HEK293 (cell line): Measurements from ENCODE around the gene RASL10A.

Experiments
- MYNN ChIP-seq: fragments of 450-650 bp; formaldehyde crosslinking; IDR thresholded peaks from 2 replicates; pipeline ENCODE4 v1.5.1; 2016; ENCODE audit warnings: missing biosample characterization, missing genetic modification characterization, borderline replicate concordance
- MZF1 ChIP-seq: fragments of 450-650 bp; formaldehyde crosslinking; IDR thresholded peaks from 2 replicates; pipeline ENCODE4 v1.5.1; 2017; ENCODE audit warnings: missing biosample characterization, missing genetic modification characterization, borderline replicate concordance
- ZIC2 ChIP-seq: fragments of 450-650 bp; formaldehyde crosslinking; IDR thresholded peaks from 2 replicates; pipeline ENCODE4 v1.5.1; 2016; ENCODE audit warnings: missing biosample characterization, missing genetic modification characterization
- ZNF140 ChIP-seq: fragments of 450-650 bp; formaldehyde crosslinking; IDR thresholded peaks from 2 replicates; pipeline ENCODE4 v1.5.1; 2016; ENCODE audit warnings: missing biosample characterization, missing genetic modification characterization
- ZNF274 ChIP-seq, 2 experiments: fragments of 200-500 bp in 1 of 2; fragments of 450-650 bp in 1 of 2; sonication (Bioruptor generic) in 1 of 2; formaldehyde crosslinking in 1 of 2; IDR thresholded peaks; 2 replicates each; pipeline versions ENCODE4 v1.5.1 to v1.6.1; 2014 to 2016; ENCODE audit warnings: borderline replicate concordance in 1 of 2, inconsistent platforms in 1 of 2, low read length in 1 of 2, missing biosample characterization in 1 of 2, missing genetic modification characterization in 1 of 2
- ZNF629 ChIP-seq: fragments of 450-650 bp; formaldehyde crosslinking; IDR thresholded peaks from 2 replicates; pipeline ENCODE4 v1.5.1; 2017; ENCODE audit warnings: missing biosample characterization, missing genetic modification characterization
- TF ChIP-seq, protein P1 (sequence below): fragments of 450-650 bp; formaldehyde crosslinking; IDR thresholded peaks from 2 replicates; pipeline ENCODE4 v1.5.1; 2016; ENCODE audit warnings: missing biosample characterization, missing genetic modification characterization
- TF ChIP-seq, protein P2 (sequence below): sonication (generic); formaldehyde crosslinking; IDR thresholded peaks from 2 replicates; pipeline ENCODE4 v1.8.1; 2022; ENCODE audit warnings: mild to moderate bottlenecking, moderate library complexity, missing genetic modification reagents
- TF ChIP-seq, protein P3 (sequence below): fragments of 450-650 bp; formaldehyde crosslinking; IDR thresholded peaks from 2 replicates; pipeline ENCODE4 v1.5.1; 2016; ENCODE audit warnings: missing biosample characterization, missing genetic modification characterization
- TF ChIP-seq, protein P4 (sequence below): fragments of 450-650 bp; formaldehyde crosslinking; IDR thresholded peaks from 2 replicates; pipeline ENCODE4 v1.5.1; 2017; ENCODE audit warnings: missing biosample characterization, missing genetic modification characterization

DNA sequence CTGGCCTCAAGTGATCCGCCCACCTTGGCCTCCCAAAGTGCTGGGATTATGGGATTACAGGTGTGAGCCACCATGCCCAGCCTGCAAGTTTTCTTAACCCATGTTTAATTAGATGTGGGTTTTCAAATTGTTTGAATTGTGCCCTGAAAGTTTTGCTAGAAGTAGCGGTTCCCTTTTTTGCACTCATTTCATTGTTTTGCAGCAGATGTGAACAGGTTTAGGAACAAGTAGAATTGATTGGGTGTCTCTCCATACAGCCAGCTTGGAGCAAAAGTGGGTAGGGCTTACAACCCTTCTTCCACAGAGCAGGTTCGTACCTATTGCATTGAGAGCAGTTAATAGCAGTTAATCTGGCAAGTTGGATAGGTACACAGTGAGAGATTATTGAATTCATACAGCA lies 31.3 kb downstream of the RASL10A start:
- TF ChIP-seq, protein P1, sequence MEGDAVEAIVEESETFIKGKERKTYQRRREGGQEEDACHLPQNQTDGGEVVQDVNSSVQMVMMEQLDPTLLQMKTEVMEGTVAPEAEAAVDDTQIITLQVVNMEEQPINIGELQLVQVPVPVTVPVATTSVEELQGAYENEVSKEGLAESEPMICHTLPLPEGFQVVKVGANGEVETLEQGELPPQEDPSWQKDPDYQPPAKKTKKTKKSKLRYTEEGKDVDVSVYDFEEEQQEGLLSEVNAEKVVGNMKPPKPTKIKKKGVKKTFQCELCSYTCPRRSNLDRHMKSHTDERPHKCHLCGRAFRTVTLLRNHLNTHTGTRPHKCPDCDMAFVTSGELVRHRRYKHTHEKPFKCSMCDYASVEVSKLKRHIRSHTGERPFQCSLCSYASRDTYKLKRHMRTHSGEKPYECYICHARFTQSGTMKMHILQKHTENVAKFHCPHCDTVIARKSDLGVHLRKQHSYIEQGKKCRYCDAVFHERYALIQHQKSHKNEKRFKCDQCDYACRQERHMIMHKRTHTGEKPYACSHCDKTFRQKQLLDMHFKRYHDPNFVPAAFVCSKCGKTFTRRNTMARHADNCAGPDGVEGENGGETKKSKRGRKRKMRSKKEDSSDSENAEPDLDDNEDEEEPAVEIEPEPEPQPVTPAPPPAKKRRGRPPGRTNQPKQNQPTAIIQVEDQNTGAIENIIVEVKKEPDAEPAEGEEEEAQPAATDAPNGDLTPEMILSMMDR: no peak
- TF ChIP-seq MYNN (tag by site-specific recombination) (no peak), MZF1 (no peak), ZNF140 (tag by site-specific recombination) (no peak), ZIC2 (no peak), ZNF629 (tag by site-specific recombination) (no peak), ZNF274 (IDR thresholded peaks at IDR 0.05; ENCODE audit: low read length) (no peak), ZNF274 (tag by site-specific recombination; IDR thresholded peaks at IDR 0.05; ENCODE audit: borderline replicate concordance) (no peak)
- TF ChIP-seq, protein P2, sequence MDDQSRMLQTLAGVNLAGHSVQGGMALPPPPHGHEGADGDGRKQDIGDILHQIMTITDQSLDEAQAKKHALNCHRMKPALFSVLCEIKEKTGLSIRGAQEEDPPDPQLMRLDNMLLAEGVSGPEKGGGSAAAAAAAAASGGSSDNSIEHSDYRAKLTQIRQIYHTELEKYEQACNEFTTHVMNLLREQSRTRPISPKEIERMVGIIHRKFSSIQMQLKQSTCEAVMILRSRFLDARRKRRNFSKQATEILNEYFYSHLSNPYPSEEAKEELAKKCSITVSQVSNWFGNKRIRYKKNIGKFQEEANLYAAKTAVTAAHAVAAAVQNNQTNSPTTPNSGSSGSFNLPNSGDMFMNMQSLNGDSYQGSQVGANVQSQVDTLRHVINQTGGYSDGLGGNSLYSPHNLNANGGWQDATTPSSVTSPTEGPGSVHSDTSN (CRISPR knock-in tag): no peak
- TF ChIP-seq, protein P3, sequence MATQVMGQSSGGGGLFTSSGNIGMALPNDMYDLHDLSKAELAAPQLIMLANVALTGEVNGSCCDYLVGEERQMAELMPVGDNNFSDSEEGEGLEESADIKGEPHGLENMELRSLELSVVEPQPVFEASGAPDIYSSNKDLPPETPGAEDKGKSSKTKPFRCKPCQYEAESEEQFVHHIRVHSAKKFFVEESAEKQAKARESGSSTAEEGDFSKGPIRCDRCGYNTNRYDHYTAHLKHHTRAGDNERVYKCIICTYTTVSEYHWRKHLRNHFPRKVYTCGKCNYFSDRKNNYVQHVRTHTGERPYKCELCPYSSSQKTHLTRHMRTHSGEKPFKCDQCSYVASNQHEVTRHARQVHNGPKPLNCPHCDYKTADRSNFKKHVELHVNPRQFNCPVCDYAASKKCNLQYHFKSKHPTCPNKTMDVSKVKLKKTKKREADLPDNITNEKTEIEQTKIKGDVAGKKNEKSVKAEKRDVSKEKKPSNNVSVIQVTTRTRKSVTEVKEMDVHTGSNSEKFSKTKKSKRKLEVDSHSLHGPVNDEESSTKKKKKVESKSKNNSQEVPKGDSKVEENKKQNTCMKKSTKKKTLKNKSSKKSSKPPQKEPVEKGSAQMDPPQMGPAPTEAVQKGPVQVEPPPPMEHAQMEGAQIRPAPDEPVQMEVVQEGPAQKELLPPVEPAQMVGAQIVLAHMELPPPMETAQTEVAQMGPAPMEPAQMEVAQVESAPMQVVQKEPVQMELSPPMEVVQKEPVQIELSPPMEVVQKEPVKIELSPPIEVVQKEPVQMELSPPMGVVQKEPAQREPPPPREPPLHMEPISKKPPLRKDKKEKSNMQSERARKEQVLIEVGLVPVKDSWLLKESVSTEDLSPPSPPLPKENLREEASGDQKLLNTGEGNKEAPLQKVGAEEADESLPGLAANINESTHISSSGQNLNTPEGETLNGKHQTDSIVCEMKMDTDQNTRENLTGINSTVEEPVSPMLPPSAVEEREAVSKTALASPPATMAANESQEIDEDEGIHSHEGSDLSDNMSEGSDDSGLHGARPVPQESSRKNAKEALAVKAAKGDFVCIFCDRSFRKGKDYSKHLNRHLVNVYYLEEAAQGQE (tag by site-specific recombination): no peak
- TF ChIP-seq, protein P4, sequence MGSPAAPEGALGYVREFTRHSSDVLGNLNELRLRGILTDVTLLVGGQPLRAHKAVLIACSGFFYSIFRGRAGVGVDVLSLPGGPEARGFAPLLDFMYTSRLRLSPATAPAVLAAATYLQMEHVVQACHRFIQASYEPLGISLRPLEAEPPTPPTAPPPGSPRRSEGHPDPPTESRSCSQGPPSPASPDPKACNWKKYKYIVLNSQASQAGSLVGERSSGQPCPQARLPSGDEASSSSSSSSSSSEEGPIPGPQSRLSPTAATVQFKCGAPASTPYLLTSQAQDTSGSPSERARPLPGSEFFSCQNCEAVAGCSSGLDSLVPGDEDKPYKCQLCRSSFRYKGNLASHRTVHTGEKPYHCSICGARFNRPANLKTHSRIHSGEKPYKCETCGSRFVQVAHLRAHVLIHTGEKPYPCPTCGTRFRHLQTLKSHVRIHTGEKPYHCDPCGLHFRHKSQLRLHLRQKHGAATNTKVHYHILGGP (tag by site-specific recombination): no peak
